Thymus (tissue), 11 donors: ENCODE results near the gene MAPK11. TPM values are rescaled to one million over a fixed set of nuclear protein-coding genes. Genes with fewer than 3 reads are reported as not detected.
A peak's percentile ranks its signal among the peaks of the same experiment; 100 is the strongest.

Experiments used
- DNase-seq, 9 donors: peaks; one replicate each; pipeline ENCODE4 v3.0.0-alpha.2; 2013; ENCODE audit warnings: low spot score in 9 of 9, low read depth in 6 of 9, missing footprints in 1 of 9
- H3K27ac ChIP-seq, 2 donors: one replicate each; pipeline ENCODE4 v1.5.1; 2013; ENCODE audit warnings: control low read depth in 1 of 2, low read depth in 1 of 2, low read length in 1 of 2, mild to moderate bottlenecking in 1 of 2, moderate library complexity in 1 of 2
- H3K27me3 ChIP-seq, 2 donors: one replicate each; pipeline ENCODE4 v1.5.1; 2013; ENCODE audit warnings: low read length in 1 of 2; ENCODE audit not compliant: control insufficient read depth in 2 of 2, insufficient read depth in 1 of 2
- H3K36me3 ChIP-seq, 2 donors: one replicate each; pipeline ENCODE4 v1.5.1; 2013; ENCODE audit warnings: low read length in 1 of 2, mild to moderate bottlenecking in 1 of 2, moderate library complexity in 1 of 2; ENCODE audit not compliant: control insufficient read depth in 2 of 2, insufficient read depth in 2 of 2
- H3K4me1 ChIP-seq, 2 donors: one replicate each; pipeline ENCODE4 v1.5.1; 2013; ENCODE audit warnings: low read length in 2 of 2; ENCODE audit not compliant: control insufficient read depth in 2 of 2, insufficient read depth in 2 of 2
- H3K4me3 ChIP-seq, 2 donors: one replicate each; pipeline ENCODE4 v1.5.1; 2013; ENCODE audit warnings: low read length in 2 of 2, control low read depth in 1 of 2, mild to moderate bottlenecking in 1 of 2
- H3K9me3 ChIP-seq, 2 donors: one replicate each; pipeline ENCODE4 v1.5.1; 2013; ENCODE audit warnings: low read length in 1 of 2, mild to moderate bottlenecking in 1 of 2; ENCODE audit not compliant: control insufficient read depth in 2 of 2, insufficient read depth in 1 of 2
- WGBS: extraction: QIAGEN DNeasy Blood & Tissue Kit; methylation state at CpG from one replicate; pipeline ENCODE4 v1.1.7; 2013; 5-methylcytosine and 5-hydroxymethylcytosine counted together
- polyA plus RNA-seq: library from polyadenylated mRNA; stranded (reverse); fragments of 200-250 nt; gene quantifications from one replicate; pipeline ENCODE4 v1.2.3, GENCODE V29; 2013
- total RNA-seq: library from RNA; stranded (reverse); fragments of 120-200 nt; gene quantifications from one replicate; pipeline ENCODE4 v1.2.4, GENCODE V29; 2013
- donor health status: healthy.

MAPK11 gene
- total and polyA plus RNA-seq, 2 donors = 3.7 to 17.7 TPM

GRCh38 chr22:50256258-50256862 is 13.8 kb downstream of the MAPK11 start:
- Histone ChIP-seq H3K36me3 (no peaks in the 10 kb centered on the region), H3K4me3 (no peak overlapping the region), H3K9me3 (no peaks in the 10 kb centered on the region), H3K27me3 (peaks cover 27 to 35% of the 10 kb centered on the region in 2 donors), H3K27ac (no peak overlapping the region), H3K4me1 (peaks cover 0 to 4% of the 10 kb centered on the region in 2 donors)
- 94% methylated on average over 12 of the region's 12 CpGs for whole genome bisulfite sequencing
- no peak for DNase-seq

DNA sequence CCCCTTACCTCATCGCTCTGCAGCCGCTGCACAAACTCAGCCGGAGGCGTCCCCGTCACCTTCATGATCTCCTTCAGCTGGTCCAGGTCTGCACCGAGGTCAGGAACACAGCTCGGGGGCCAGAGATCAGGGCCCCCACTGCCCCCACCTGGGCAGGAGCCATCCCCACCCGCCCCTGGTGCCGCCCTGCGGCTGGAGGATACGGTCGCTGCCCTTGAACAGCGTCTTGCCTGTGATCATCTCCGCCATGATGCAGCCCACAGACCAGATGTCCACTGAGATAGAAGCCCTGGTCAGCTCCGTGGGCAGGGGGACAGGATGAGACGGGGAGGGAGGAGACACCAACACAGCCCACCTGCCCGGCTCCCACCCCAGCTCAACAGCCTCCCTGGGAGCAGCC is 14.6 kb downstream of the MAPK11 start:
- Histone ChIP-seq H3K36me3 (no peaks in the 10 kb centered on the region), H3K27ac (no peak overlapping the region), H3K27me3 (peaks cover 19 to 28% of the 10 kb centered on the region in 2 donors), H3K4me3 (no peak overlapping the region), H3K4me1 (peaks cover 0 to 6% of the 10 kb centered on the region in 2 donors), H3K9me3 (no peaks in the 10 kb centered on the region)
- 97% methylated on average over 17 of the region's 17 CpGs for WGBS
- no peak for DNase-seq

- WGBS = 91% methylated on average over 19 of the region's 19 CpGs
Observed at GRCh38 chr22:50255099-50255498, 15.1 kb downstream of the MAPK11 start.

DNA sequence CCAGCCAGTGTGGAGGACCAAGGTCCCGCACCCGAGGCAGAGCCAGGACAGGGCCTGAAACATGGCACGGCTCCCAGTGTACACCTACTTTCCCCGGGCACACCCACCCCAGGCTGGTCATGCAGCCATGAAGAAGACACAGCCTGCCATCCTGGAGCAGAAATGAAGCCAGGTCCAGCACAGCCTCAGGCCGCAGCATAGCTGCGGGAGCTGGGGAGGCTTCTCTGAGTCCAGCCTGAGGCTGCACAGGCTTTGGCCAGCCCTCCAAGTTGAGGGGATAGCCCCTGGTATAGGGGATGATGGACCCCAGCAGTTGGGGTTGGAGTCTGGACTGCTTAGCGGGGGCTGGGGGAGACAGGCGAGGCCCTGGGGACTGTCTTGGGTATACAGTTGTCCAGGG is 16.2 kb downstream of the MAPK11 start:
- Histone ChIP-seq H3K36me3 (no peaks in the 10 kb centered on the region), H3K4me3 (no peak overlapping the region), H3K9me3 (no peaks in the 10 kb centered on the region), H3K27ac (no peak overlapping the region), H3K4me1 (peaks cover 7 to 18% of the 10 kb centered on the region in 2 donors), H3K27me3 (peaks cover 4 to 12% of the 10 kb centered on the region in 2 donors)
- DNase-seq = no peak
- 91% methylated on average over 8 of the region's 8 CpGs for WGBS

More at GRCh38 chr22:50255099-50255498, 15.1 kb downstream of the MAPK11 start:
- Histone ChIP-seq H3K9me3 (no peaks in the 10 kb centered on the region), H3K36me3 (no peaks in the 10 kb centered on the region), H3K4me3 (no peak overlapping the region), H3K27me3 (peaks cover 14 to 22% of the 10 kb centered on the region in 2 donors), H3K27ac (no peak overlapping the region), H3K4me1 (peaks cover 4 to 11% of the 10 kb centered on the region in 2 donors)
- DNase-seq = no peak

GRCh38 chr22:50253046-50253915 is 16.9 kb downstream of the MAPK11 start:
- 93% methylated on average over 22 of the region's 22 CpGs for WGBS
- H3K27me3 ChIP-seq = peaks cover 0 to 5% of the 10 kb centered on the region in 2 donors
- DNase-seq = no peak
- H3K27ac ChIP-seq = no peak overlapping the region
- H3K4me3 ChIP-seq = no peak overlapping the region
- peaks cover 0 to 2% of the 10 kb centered on the region in 2 donors for H3K36me3 ChIP-seq
- peaks cover 7 to 18% of the 10 kb centered on the region in 2 donors for H3K4me1 ChIP-seq
- H3K9me3 ChIP-seq = no peaks in the 10 kb centered on the region

GRCh38 chr22:50252082-50253045 is 17.8 kb downstream of the MAPK11 start:
- Histone ChIP-seq H3K36me3 (peaks cover 9% of the 10 kb centered on the region in 2 donors), H3K9me3 (no peaks in the 10 kb centered on the region), H3K27ac (no peak overlapping the region), H3K27me3 (peaks cover 0 to 4% of the 10 kb centered on the region in 2 donors), H3K4me3 (no peak overlapping the region), H3K4me1 (peaks cover 7 to 23% of the 10 kb centered on the region in 2 donors)
- DNase-seq = peak in 2 of 9 donors; percentile 60 to 66
- 62% methylated on average over 25 of the region's 25 CpGs for WGBS

DNA sequence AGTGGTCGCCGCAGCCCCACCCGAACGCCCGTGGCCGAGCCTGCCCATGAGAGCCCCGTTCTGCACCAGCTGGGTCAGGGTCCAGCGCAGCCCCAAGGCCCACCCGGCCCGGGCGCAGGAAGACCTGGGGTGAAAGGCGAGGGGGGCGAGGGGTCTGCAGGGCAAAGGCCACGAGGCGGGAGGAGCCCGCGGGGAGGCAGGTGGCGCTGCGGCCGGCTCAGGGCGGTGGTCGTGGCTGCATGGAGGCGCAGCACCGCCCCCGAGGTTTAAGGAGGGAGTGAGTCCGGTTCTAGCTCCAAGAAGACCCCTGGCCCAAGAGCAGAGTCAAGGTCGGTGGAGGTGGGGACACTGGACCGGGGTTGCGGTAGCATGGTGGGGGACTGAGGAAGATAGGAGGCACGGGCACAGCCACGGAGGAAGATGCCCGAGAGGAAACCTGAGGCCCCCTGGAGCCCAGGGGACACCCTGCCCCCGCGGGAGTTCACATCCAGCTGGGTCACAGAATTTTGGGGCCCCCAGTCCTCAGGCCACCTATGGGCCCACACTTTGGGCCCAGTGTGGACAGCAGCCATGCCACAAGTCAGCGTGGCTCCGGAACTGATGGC is 18.6 kb downstream of the MAPK11 start:
- peaks cover 10 to 12% of the 10 kb centered on the region in 2 donors for H3K36me3 ChIP-seq
- H3K4me3 ChIP-seq = peak overlapping the region in 1 of 2 donors; percentile 66
- WGBS = 8% methylated on average over 36 of the region's 36 CpGs
- DNase-seq = peak in 1 of 9 donors; percentile 20
- H3K27me3 ChIP-seq = no peaks in the 10 kb centered on the region
- H3K4me1 ChIP-seq = peaks cover 7 to 23% of the 10 kb centered on the region in 2 donors
- H3K27ac ChIP-seq = peak overlapping the region in 1 of 2 donors; percentile 76
- no peaks in the 10 kb centered on the region for H3K9me3 ChIP-seq
